Osteocyte (in vitro differentiated cells): ENCODE results near the gene MLC1. TPM values are rescaled to one million over a fixed set of nuclear protein-coding genes. Genes with fewer than 3 reads are reported as not detected.

ENCODE experiments used
- DNase-seq: peaks from one replicate; pipeline ENCODE4 v3.0.0; 2021; ENCODE audit warnings: mixed read lengths; ENCODE audit not compliant: unreplicated experiment; ENCODE audit errors: extremely low spot score
- H3K27ac Mint-ChIP-seq: one replicate; pipeline ENCODE4 v1.8.0; 2021; ENCODE audit warnings: mild to moderate bottlenecking, mixed read lengths; ENCODE audit not compliant: unreplicated experiment
- H3K27me3 Mint-ChIP-seq: one replicate; pipeline ENCODE4 v1.8.0; 2021; ENCODE audit warnings: mixed read lengths; ENCODE audit not compliant: unreplicated experiment
- H3K36me3 Mint-ChIP-seq: one replicate; pipeline ENCODE4 v1.8.0; 2021; ENCODE audit warnings: mixed read lengths; ENCODE audit not compliant: unreplicated experiment
- H3K4me1 Mint-ChIP-seq: one replicate; pipeline ENCODE4 v1.8.0; 2021; ENCODE audit warnings: mixed read lengths; ENCODE audit not compliant: unreplicated experiment
- H3K4me3 Mint-ChIP-seq: one replicate; pipeline ENCODE4 v1.8.0; 2021; ENCODE audit warnings: mild to moderate bottlenecking, moderate library complexity, mixed read lengths; ENCODE audit not compliant: unreplicated experiment
- H3K9me3 Mint-ChIP-seq: one replicate; pipeline ENCODE4 v1.8.0; 2021; ENCODE audit warnings: mixed read lengths; ENCODE audit not compliant: unreplicated experiment
- total RNA-seq: library from RNA; stranded (reverse); gene quantifications from 2 replicates; pipeline ENCODE4 v1.2.1, GENCODE V29; 2021
- TF ChIP-seq, protein P1 (sequence below): fragments of 200-600 bp; sonication (generic); IDR thresholded peaks from 2 replicates; pipeline ENCODE4 v1.5.0; 2021; ENCODE audit warnings: antibody characterized with exemption, mild to moderate bottlenecking, moderate library complexity

Gene MLC1
- total RNA-seq, 1 donor from 2014 or later = not detected

DNA sequence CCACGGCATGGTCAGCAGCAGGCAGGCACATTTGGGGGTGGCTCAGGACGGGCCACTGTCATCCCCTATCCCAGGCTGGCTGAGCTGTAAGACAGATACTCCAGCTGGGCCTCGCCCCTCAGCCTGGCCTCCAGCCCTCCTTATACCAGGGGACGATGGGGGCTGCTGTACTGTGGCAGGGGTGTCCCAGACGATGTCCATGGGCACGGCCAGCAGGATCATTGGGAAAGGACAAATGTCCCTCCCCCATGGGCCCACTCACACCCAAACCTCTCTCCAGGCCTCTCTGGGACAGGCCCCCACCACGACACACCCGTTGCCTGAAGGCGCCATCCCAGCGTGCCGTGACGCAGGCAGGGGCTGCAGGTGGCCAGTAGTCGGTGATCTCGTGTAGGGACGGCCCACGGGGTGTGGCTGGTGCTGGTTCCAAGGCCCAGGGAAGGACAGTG lies 71.1 kb downstream of the MLC1 start:
- H3K9me3 Mint-ChIP-seq = no peaks in the 10 kb centered on the region
- TF ChIP-seq, protein P1, sequence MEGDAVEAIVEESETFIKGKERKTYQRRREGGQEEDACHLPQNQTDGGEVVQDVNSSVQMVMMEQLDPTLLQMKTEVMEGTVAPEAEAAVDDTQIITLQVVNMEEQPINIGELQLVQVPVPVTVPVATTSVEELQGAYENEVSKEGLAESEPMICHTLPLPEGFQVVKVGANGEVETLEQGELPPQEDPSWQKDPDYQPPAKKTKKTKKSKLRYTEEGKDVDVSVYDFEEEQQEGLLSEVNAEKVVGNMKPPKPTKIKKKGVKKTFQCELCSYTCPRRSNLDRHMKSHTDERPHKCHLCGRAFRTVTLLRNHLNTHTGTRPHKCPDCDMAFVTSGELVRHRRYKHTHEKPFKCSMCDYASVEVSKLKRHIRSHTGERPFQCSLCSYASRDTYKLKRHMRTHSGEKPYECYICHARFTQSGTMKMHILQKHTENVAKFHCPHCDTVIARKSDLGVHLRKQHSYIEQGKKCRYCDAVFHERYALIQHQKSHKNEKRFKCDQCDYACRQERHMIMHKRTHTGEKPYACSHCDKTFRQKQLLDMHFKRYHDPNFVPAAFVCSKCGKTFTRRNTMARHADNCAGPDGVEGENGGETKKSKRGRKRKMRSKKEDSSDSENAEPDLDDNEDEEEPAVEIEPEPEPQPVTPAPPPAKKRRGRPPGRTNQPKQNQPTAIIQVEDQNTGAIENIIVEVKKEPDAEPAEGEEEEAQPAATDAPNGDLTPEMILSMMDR = no peak
- no peak overlapping the region for H3K27ac Mint-ChIP-seq
- peaks cover 10% of the 10 kb centered on the region for H3K27me3 Mint-ChIP-seq
- DNase-seq = no peak
- no peaks in the 10 kb centered on the region for H3K36me3 Mint-ChIP-seq
- H3K4me3 Mint-ChIP-seq = no peak overlapping the region
- peaks cover 22% of the 10 kb centered on the region for H3K4me1 Mint-ChIP-seq

DNA sequence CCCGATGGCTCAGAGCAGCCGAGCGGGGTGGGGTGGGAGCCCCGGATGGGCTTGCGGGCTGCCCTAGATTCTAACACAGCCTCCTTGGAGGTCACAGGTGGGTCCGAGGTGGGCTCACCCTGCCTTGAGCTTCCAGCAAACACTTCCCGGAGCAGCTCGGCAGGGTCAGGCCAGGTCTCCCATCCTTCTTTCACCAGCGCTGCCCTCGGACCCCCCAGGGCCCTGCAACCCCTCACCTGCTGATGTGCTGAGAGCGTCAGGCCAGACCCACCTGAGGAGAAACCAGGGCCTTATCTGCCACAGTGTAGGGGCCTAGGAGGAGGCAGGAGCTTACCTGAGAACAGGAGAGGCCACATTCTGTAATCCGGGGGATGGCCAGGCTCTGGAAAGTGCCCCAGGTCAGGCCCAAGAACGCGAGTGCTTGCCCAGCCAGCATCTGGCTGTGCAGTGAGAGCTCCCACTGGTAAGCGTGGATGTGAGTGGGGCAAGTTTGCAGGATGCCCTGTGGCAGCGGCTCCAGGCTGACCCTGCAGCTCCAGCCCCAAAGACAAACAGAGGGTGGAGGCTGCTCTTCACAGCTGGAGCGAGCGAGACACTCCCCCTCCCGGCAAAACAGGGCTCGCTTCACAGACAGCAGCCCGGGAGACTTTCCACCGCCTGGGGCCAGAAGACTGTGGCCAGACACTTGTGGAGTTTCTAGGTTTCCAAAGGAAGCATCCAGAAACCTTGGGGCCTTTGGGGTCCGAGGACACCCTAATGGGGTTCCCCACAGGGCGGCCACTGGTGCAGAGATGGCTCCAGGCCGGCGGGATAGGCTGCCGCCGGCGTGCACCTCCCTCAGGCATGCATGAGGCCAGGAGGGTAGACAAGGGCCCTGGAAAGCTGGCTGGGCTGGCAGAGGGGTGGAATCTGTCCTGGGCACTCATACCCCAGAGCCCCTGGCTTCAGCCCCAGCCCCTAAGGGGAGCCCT lies 72.7 kb downstream of the MLC1 start, which contains the start of gene IL17REL:
TSS of gene IL17REL (minus strand) at position 555 of the 971 bp plus-strand sequence. CDS start at position 436, 119 bp downstream.
- no peaks in the 10 kb centered on the region for H3K9me3 Mint-ChIP-seq
- no peak within 1 kb of the TSS for H3K27ac Mint-ChIP-seq
- no peak within 1 kb of the TSS for H3K4me3 Mint-ChIP-seq
- peak; percentile 85 for DNase-seq
- TF ChIP-seq, protein P1 = peak; percentile 34
- H3K27me3 Mint-ChIP-seq = no peaks in the 10 kb centered on the region
- peaks cover 22% of the 10 kb centered on the region for H3K4me1 Mint-ChIP-seq
- H3K36me3 Mint-ChIP-seq = no peaks in the 10 kb centered on the region

DNA sequence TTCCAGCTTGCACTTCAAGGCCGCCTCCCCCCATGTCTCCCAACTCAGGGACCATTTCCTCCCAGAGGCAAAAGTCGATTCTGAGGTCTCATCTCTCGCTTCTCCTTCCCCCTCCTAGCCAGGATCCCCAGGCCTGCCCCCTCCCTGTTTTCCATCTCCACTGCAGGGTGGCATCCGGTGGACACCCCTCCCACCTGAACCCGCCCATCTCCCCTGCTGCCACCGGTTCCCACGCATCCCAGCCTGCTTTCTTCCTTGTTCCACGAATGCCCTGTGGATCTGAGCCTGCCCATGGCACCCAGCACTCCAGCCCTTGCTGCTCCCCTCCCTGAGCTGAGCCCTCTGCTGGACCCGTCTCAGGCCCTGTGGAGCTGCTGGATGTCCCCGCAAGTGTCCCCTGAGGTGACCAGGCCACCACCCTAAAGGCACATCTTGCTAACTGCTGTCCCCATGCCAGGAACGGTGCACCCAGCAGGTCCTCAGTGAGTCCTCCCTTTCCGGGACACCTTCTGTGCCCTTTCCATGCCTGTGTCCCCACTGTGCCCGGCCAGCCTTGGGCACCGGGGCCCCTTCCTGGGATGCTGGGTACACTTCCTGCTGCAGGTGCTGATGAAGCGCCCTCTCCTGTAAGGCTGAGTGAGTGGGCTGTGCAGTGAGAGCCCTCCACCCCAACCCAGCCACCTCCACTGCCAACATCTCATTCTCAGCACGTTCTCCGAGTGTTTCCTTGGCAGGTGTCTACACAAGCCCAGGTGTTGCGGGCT lies 73.6 kb downstream of the MLC1 start:
- TF ChIP-seq, protein P1 = no peak
- Mint-ChIP-seq H3K27me3 (no peaks in the 10 kb centered on the region), H3K36me3 (no peaks in the 10 kb centered on the region), H3K4me1 (peaks cover 22% of the 10 kb centered on the region), H3K4me3 (no peak overlapping the region), H3K27ac (no peak overlapping the region), H3K9me3 (no peaks in the 10 kb centered on the region)
- no peak for DNase-seq

DNA sequence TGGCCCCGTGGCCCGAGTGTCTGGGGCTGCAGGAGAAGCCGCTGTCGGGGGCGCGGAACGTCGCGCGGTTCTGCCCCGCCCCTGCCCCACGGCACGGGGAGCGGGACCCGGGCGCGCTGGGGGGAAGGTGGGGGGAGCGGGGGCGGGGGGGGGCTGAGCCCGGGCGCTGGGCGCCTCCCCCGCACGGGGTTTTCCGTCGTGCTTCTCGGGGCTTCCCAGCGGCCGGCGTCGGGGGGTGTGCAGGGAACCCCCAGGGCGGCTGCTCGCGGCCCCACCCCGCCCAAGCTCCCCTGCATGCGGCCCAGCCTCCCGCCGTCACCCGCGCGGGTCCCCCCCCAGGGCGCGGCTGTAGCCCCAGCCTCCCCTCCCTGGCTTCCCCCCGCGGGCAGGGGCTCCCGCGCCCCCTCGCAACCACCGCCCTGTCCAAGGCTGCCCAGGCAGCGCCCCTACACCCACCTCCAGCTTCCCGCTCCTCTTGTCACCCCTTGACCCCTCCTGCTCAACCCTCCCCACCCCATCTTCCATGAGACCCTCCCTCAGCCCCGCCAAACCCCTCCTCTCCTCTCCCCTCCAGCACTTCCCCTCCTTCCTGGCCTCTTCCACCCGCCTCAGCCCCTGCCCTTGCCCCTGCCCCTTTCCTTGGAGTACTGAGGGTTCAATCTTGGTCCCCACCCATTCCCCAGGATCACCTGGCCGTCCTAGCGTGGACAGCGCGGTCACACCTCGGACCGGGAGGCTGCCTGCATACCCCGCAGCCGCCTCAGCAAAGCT lies 74.4 kb downstream of the MLC1 start:
- no peak overlapping the region for H3K27ac Mint-ChIP-seq
- H3K36me3 Mint-ChIP-seq = no peaks in the 10 kb centered on the region
- DNase-seq = no peak
- no peak overlapping the region for H3K4me3 Mint-ChIP-seq
- TF ChIP-seq, protein P1 = no peak
- no peaks in the 10 kb centered on the region for H3K9me3 Mint-ChIP-seq
- H3K27me3 Mint-ChIP-seq = no peaks in the 10 kb centered on the region
- peaks cover 20% of the 10 kb centered on the region for H3K4me1 Mint-ChIP-seq
